ENCODE data around the gene N4BP3.

N4BP3 gene

GRCh38 chr5:178112545-178112944 is 787 bp upstream of the N4BP3 start:
- peaks cover 7% of the 10 kb centered on the region for H3K9me3 Mint-ChIP-seq
- no peak overlapping the region for H3K27ac Mint-ChIP-seq
- no peak for TF ChIP-seq CTCF (IDR thresholded peaks at IDR 0.05)
- H3K4me3 Mint-ChIP-seq: peak overlapping the region; percentile 84
- peaks cover 43% of the 10 kb centered on the region for H3K27me3 Mint-ChIP-seq (ENCODE audit: low read depth, poor library complexity)
- H3K36me3 Mint-ChIP-seq (ENCODE audit: low read depth): no peaks in the 10 kb centered on the region
- H3K4me1 Mint-ChIP-seq: peaks cover 35% of the 10 kb centered on the region
- DNase-seq: no peak

GRCh38 chr5:178113841-178114324 is 551 bp downstream of the N4BP3 start:
- H3K9me3 Mint-ChIP-seq: peaks cover 7% of the 10 kb centered on the region
- H3K4me1 Mint-ChIP-seq: peaks cover 25% of the 10 kb centered on the region
- H3K36me3 Mint-ChIP-seq (ENCODE audit: low read depth): no peaks in the 10 kb centered on the region
- DNase-seq: peak; percentile 43
- H3K27ac Mint-ChIP-seq: no peak overlapping the region
- peaks cover 43% of the 10 kb centered on the region for H3K27me3 Mint-ChIP-seq (ENCODE audit: low read depth, poor library complexity)
- peak overlapping the region; percentile 85 for H3K4me3 Mint-ChIP-seq
- no peak for TF ChIP-seq CTCF (IDR thresholded peaks at IDR 0.05)

- H3K9me3 Mint-ChIP-seq: peaks cover 7% of the 10 kb centered on the region
- peaks cover 25% of the 10 kb centered on the region for H3K4me1 Mint-ChIP-seq
- H3K4me3 Mint-ChIP-seq: peak overlapping the region; percentile 85
- no peak for TF ChIP-seq CTCF (IDR thresholded peaks at IDR 0.05)
- no peaks in the 10 kb centered on the region for H3K36me3 Mint-ChIP-seq (ENCODE audit: low read depth)
- peak; percentile 34 for DNase-seq
- peaks cover 43% of the 10 kb centered on the region for H3K27me3 Mint-ChIP-seq (ENCODE audit: low read depth, poor library complexity)
- no peak overlapping the region for H3K27ac Mint-ChIP-seq
Observed at GRCh38 chr5:178114325-178115135, 1.2 kb downstream of the N4BP3 start.

- Mint-ChIP-seq H3K9me3 (peaks cover 7% of the 10 kb centered on the region), H3K4me3 (peak overlapping the region; percentile 85), H3K27me3 (ENCODE audit: low read depth, poor library complexity) (peaks cover 43% of the 10 kb centered on the region), H3K27ac (no peak overlapping the region), H3K4me1 (peaks cover 25% of the 10 kb centered on the region), H3K36me3 (ENCODE audit: low read depth) (no peaks in the 10 kb centered on the region)
- no peak for TF ChIP-seq CTCF (IDR thresholded peaks at IDR 0.05)
- DNase-seq: no peak
Observed at GRCh38 chr5:178115136-178115813, 1.9 kb downstream of the N4BP3 start.

GRCh38 chr5:178115814-178116142 is 2.4 kb downstream of the N4BP3 start:
- DNase-seq: no peak
- H3K4me3 Mint-ChIP-seq: peak overlapping the region; percentile 68
- peaks cover 42% of the 10 kb centered on the region for H3K27me3 Mint-ChIP-seq (ENCODE audit: low read depth, poor library complexity)
- peaks cover 7% of the 10 kb centered on the region for H3K9me3 Mint-ChIP-seq
- H3K27ac Mint-ChIP-seq: no peak overlapping the region
- H3K36me3 Mint-ChIP-seq (ENCODE audit: low read depth): no peaks in the 10 kb centered on the region
- TF ChIP-seq CTCF (IDR thresholded peaks at IDR 0.05): no peak
- peaks cover 25% of the 10 kb centered on the region for H3K4me1 Mint-ChIP-seq
